Measurements from ENCODE around the gene GINS3.

DNA sequence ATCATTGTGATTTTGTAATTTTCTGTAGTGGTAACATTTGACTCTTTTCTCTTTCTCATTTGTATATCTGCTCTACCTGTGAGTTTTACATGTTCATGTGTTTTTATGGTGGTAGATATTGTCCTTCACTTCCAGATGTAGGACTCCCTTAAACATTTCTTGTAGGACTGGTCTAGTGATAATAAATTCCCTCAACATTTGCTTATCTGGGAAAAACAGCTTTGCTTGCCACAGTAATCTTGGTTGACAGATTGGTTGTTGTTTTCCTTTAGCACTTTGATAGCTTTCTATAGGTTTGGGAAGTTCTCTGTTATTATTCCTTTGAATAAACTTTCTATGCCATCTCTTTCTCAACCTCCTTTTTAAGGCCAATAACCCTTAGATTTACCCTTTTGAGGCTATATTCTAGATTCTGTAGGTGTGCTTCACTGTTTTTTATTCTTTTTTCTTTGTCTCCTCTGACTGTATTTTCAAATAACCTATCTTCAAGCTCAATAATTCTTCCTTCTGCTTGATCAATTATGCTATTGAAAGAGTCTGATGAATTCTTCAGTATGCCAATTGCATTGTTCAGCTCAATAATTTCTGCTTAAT is 32.1 kb upstream of the GINS3 start:
- TF ChIP-seq ZNF671 (CRISPR knock-in tag; IDR thresholded peaks at IDR 0.05): no peak
- TF ChIP-seq, protein P1, sequence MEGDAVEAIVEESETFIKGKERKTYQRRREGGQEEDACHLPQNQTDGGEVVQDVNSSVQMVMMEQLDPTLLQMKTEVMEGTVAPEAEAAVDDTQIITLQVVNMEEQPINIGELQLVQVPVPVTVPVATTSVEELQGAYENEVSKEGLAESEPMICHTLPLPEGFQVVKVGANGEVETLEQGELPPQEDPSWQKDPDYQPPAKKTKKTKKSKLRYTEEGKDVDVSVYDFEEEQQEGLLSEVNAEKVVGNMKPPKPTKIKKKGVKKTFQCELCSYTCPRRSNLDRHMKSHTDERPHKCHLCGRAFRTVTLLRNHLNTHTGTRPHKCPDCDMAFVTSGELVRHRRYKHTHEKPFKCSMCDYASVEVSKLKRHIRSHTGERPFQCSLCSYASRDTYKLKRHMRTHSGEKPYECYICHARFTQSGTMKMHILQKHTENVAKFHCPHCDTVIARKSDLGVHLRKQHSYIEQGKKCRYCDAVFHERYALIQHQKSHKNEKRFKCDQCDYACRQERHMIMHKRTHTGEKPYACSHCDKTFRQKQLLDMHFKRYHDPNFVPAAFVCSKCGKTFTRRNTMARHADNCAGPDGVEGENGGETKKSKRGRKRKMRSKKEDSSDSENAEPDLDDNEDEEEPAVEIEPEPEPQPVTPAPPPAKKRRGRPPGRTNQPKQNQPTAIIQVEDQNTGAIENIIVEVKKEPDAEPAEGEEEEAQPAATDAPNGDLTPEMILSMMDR (IDR thresholded peaks at IDR 0.05): no peak
- TF ChIP-seq, protein P2, sequence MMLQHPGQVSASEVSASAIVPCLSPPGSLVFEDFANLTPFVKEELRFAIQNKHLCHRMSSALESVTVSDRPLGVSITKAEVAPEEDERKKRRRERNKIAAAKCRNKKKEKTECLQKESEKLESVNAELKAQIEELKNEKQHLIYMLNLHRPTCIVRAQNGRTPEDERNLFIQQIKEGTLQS (CRISPR knock-in tag; conservative IDR thresholded peaks at IDR 0.05): no peak
- TF ChIP-seq, protein P3, sequence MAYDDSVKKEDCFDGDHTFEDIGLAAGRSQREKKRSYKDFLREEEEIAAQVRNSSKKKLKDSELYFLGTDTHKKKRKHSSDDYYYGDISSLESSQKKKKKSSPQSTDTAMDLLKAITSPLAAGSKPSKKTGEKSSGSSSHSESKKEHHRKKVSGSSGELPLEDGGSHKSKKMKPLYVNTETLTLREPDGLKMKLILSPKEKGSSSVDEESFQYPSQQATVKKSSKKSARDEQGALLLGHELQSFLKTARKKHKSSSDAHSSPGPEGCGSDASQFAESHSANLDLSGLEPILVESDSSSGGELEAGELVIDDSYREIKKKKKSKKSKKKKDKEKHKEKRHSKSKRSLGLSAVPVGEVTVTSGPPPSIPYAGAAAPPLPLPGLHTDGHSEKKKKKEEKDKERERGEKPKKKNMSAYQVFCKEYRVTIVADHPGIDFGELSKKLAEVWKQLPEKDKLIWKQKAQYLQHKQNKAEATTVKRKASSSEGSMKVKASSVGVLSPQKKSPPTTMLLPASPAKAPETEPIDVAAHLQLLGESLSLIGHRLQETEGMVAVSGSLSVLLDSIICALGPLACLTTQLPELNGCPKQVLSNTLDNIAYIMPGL (CRISPR knock-in tag; IDR thresholded peaks at IDR 0.05): no peak
